ENCODE measurements around the gene CSNK1A1.

GRCh38 chr5:149486726-149487635 lies 64.3 kb downstream of the CSNK1A1 start:
- TF ChIP-seq CTCF (conservative IDR thresholded peaks at IDR 0.05) (no peak), EZH2 (IDR thresholded peaks at IDR 0.05; ENCODE audit: low read depth) (no peak)
